ENCODE measurements around the gene MRPL19. TPM values are rescaled to one million over a fixed set of nuclear protein-coding genes. Genes with fewer than 3 reads are reported as not detected.

The MRPL19 gene
- total RNA-seq, 2 experiments from 2014 or later = 70.3 to 71.7 TPM

- DNase-seq = no peak
- CTCF ChIA-PET = interaction anchor here (0.6 to 1.7 kb wide), 2 partner anchors 13 to 783 kb away, joined by 3 to 6 read pairs; no protein-coding TSS in a partner anchor
- Mint-ChIP-seq H3K4me3 (no peak overlapping the region), H3K27me3 (ENCODE audit: low read depth) (peaks cover 14% of the 10 kb centered on the region), H3K9me3 (no peaks in the 10 kb centered on the region), H3K36me3 (ENCODE audit: low read depth) (no peaks in the 10 kb centered on the region), H3K4me1 (ENCODE audit: low read depth) (peaks cover 2% of the 10 kb centered on the region), H3K27ac (no peak overlapping the region)
- intact Hi-C loops (cut with micrococcal nuclease) = no loop called here
Observed at GRCh38 chr2:75621228-75621627, 25.4 kb upstream of the MRPL19 start.

DNA sequence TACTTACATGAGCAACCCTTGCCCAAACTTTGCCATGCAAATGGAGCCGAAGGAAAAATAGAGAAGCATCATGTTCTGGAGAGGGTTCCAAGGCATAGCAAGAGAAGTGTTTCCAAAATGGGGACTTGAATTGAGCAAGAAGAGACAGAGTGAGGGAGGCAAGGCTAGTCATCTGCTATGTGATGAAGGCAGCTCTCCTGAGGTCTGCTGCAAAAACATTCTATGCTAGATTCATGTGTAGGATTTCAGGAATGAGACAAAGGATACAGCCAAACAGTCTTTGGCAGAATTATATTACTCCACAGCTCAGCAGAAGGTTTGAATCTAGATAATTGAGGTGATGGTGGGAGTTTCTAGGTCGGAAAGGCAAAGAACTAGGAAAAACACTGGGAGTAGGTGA is 24.1 kb upstream of the MRPL19 start:
- Mint-ChIP-seq H3K9me3 (no peaks in the 10 kb centered on the region), H3K4me1 (ENCODE audit: low read depth) (peaks cover 2% of the 10 kb centered on the region), H3K27me3 (ENCODE audit: low read depth) (peaks cover 20% of the 10 kb centered on the region), H3K27ac (no peak overlapping the region), H3K4me3 (no peak overlapping the region), H3K36me3 (ENCODE audit: low read depth) (no peaks in the 10 kb centered on the region)
- DNase-seq = no peak
- intact Hi-C loops (cut with micrococcal nuclease) = no loop called here
- CTCF ChIA-PET = interaction anchor here (0.6 kb wide), 1 partner anchor 909 kb away, joined by 3 read pairs; no protein-coding TSS in a partner anchor

DNA sequence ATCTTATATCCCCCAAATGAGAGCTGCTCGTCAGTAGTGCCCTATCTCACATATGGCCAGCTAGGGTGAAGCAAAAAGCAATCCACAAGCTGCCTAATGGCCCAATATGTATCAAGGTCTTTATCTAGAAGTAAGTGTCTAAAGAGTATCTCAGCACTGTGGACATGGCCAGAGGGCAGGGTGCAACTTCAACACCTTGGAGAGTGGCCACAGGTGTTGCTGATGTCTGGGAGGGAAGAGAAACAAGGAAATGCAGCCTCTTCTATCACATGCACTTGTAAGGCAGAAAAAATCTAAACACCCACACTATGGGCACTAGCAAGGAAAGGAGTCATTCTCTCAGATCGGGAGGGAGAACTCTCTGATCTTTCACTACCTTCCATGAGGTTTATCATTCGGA is 23.7 kb upstream of the MRPL19 start:
- no peak overlapping the region for H3K27ac Mint-ChIP-seq
- H3K27me3 Mint-ChIP-seq (ENCODE audit: low read depth) = peaks cover 20% of the 10 kb centered on the region
- DNase-seq = no peak
- H3K36me3 Mint-ChIP-seq (ENCODE audit: low read depth) = no peaks in the 10 kb centered on the region
- intact Hi-C loops (cut with micrococcal nuclease) = no loop called here
- H3K4me3 Mint-ChIP-seq = no peak overlapping the region
- peaks cover 2% of the 10 kb centered on the region for H3K4me1 Mint-ChIP-seq (ENCODE audit: low read depth)
- H3K9me3 Mint-ChIP-seq = no peaks in the 10 kb centered on the region
- CTCF ChIA-PET = no interaction called here

DNA sequence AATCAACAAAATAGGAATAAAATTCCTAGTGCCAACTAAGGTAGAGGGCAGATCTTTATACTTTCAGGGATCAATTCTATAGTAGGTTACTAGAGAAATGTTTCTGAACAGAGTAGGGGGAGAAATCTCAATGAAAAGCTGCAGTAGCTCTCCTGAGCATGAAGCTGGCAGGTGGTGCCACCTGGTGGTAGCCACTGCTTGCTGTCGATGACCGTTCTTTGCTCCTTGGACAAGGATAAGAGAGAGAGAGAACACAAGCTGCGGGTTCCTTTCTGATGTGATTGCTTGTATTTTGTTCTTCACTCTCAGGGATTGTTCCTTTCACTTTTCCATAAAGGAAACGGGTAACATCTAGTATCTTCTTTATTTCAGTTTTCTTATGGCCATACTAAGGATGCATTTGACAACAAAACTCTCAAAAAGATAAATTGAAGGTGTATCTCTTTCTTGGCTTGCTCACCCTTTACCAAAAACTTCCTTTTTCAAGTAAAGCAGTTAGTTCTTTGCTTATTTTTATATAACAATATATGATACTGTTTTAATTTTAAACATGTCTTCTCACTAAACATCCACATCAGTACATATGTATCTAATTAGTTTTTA is 18.6 kb upstream of the MRPL19 start:
- no peaks in the 10 kb centered on the region for H3K9me3 Mint-ChIP-seq
- H3K27me3 Mint-ChIP-seq (ENCODE audit: low read depth) = peaks cover 18% of the 10 kb centered on the region
- no peak overlapping the region for H3K27ac Mint-ChIP-seq
- CTCF ChIA-PET = interaction anchor here (0.6 to 1.3 kb wide), 12 partner anchors 8 to 243 kb away, joined by 3 to 7 read pairs (median 4); no protein-coding TSS in a partner anchor
- peak; percentile 79 for DNase-seq
- H3K4me3 Mint-ChIP-seq = no peak overlapping the region
- H3K36me3 Mint-ChIP-seq (ENCODE audit: low read depth) = no peaks in the 10 kb centered on the region
- no peaks in the 10 kb centered on the region for H3K4me1 Mint-ChIP-seq (ENCODE audit: low read depth)
- intact Hi-C loops (cut with micrococcal nuclease) = loop anchor here (1.0 to 5.0 kb wide), 4 partner anchors 164 to 711 kb away; no protein-coding TSS in a partner anchor

- CTCF ChIA-PET = no interaction called here
- intact Hi-C loops (cut with micrococcal nuclease) = no loop called here
Observed at GRCh38 chr2:75632091-75632701, 14.4 kb upstream of the MRPL19 start.

DNA sequence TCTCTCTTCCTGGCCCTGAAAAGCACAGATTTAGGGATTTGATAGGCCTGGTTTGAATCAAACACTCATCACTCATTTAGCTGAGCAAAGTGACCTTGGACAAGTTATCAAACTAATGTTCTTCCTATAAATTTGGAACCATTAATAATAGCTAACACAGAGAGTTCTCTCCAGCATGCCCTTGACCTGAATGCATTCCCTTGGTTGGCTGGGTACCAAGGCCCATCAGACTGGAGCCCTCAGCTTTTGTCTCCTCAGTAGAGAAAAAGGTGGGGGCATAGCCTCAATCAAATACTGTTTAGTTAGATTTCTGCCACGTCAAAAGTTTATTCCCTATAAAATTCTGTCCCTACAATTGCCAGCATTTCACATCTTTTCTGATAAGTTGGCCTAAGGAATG is 13.8 kb upstream of the MRPL19 start:
- H3K9me3 Mint-ChIP-seq = no peaks in the 10 kb centered on the region
- H3K27me3 Mint-ChIP-seq (ENCODE audit: low read depth) = peaks cover 18% of the 10 kb centered on the region
- H3K4me3 Mint-ChIP-seq = no peak overlapping the region
- intact Hi-C loops (cut with micrococcal nuclease) = no loop called here
- no peak for DNase-seq
- no peak overlapping the region for H3K27ac Mint-ChIP-seq
- no peaks in the 10 kb centered on the region for H3K36me3 Mint-ChIP-seq (ENCODE audit: low read depth)
- CTCF ChIA-PET = interaction anchor here (1.2 kb wide), 1 partner anchor 944 kb away, joined by 3 read pairs; no protein-coding TSS in a partner anchor
- no peaks in the 10 kb centered on the region for H3K4me1 Mint-ChIP-seq (ENCODE audit: low read depth)

More at GRCh38 chr2:75632091-75632701, 14.4 kb upstream of the MRPL19 start:
- Mint-ChIP-seq H3K36me3 (ENCODE audit: low read depth) (no peaks in the 10 kb centered on the region), H3K4me1 (ENCODE audit: low read depth) (no peaks in the 10 kb centered on the region), H3K27ac (no peak overlapping the region), H3K27me3 (ENCODE audit: low read depth) (peaks cover 13% of the 10 kb centered on the region), H3K4me3 (no peak overlapping the region), H3K9me3 (no peaks in the 10 kb centered on the region)
- DNase-seq = no peak

GRCh38 chr2:75633620-75634019 is 13.0 kb upstream of the MRPL19 start:
- no peaks in the 10 kb centered on the region for H3K36me3 Mint-ChIP-seq (ENCODE audit: low read depth)
- no peak overlapping the region for H3K4me3 Mint-ChIP-seq
- DNase-seq = no peak
- no peak overlapping the region for H3K27ac Mint-ChIP-seq
- intact Hi-C loops (cut with micrococcal nuclease) = no loop called here
- H3K4me1 Mint-ChIP-seq (ENCODE audit: low read depth) = no peaks in the 10 kb centered on the region
- no peaks in the 10 kb centered on the region for H3K9me3 Mint-ChIP-seq
- H3K27me3 Mint-ChIP-seq (ENCODE audit: low read depth) = peaks cover 19% of the 10 kb centered on the region
- CTCF ChIA-PET = interaction anchor here (1.2 kb wide), 1 partner anchor 945 kb away, joined by 3 read pairs; no protein-coding TSS in a partner anchor

DNA sequence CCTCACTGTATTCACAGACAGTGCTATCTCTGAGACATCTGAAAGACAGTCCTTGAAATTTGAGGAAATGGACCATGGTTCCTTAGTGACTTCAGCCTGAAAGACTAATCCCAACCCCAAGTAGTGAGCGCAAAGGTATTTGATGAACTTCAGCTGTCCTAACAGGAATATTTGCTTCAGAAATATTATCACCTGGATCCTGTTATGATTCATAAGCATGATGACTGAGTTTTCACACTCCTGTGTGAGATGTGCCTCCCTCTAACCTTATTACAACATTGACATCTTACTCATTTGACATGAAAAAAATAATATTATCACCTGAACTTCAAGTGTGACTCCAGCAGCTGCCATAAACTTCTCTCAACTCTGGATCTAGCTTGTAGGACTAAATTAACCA is 11.6 kb upstream of the MRPL19 start:
- CTCF ChIA-PET = interaction anchor here (0.6 to 2.0 kb wide), 3 partner anchors 11 to 45 kb away, joined by 3 to 5 read pairs (median 4); partner anchors contain the start of gene MRPL19
- Mint-ChIP-seq H3K27ac (no peak overlapping the region), H3K4me1 (ENCODE audit: low read depth) (no peaks in the 10 kb centered on the region), H3K36me3 (ENCODE audit: low read depth) (no peaks in the 10 kb centered on the region), H3K4me3 (no peak overlapping the region), H3K9me3 (no peaks in the 10 kb centered on the region), H3K27me3 (ENCODE audit: low read depth) (peaks cover 20% of the 10 kb centered on the region)
- intact Hi-C loops (cut with micrococcal nuclease) = no loop called here
- no peak for DNase-seq

GRCh38 chr2:75637568-75637967 is 9.0 kb upstream of the MRPL19 start:
- DNase-seq = no peak
- Mint-ChIP-seq H3K4me1 (ENCODE audit: low read depth) (peaks cover 6% of the 10 kb centered on the region), H3K4me3 (no peak overlapping the region), H3K27me3 (ENCODE audit: low read depth) (peaks cover 18% of the 10 kb centered on the region), H3K9me3 (no peaks in the 10 kb centered on the region), H3K36me3 (ENCODE audit: low read depth) (no peaks in the 10 kb centered on the region), H3K27ac (no peak overlapping the region)
- CTCF ChIA-PET = interaction anchor here (1.2 kb wide), 1 partner anchor 40 kb away, joined by 3 read pairs; no protein-coding TSS in a partner anchor
- intact Hi-C loops (cut with micrococcal nuclease) = no loop called here

- intact Hi-C loops (cut with micrococcal nuclease) = loop anchor here (1.0 to 10.0 kb wide), 2 partner anchors 37 to 144 kb away; no protein-coding TSS in a partner anchor
- Mint-ChIP-seq H3K4me3 (no peak overlapping the region), H3K27ac (no peak overlapping the region), H3K27me3 (ENCODE audit: low read depth) (peaks cover 17% of the 10 kb centered on the region), H3K9me3 (no peaks in the 10 kb centered on the region), H3K36me3 (ENCODE audit: low read depth) (no peaks in the 10 kb centered on the region), H3K4me1 (ENCODE audit: low read depth) (peaks cover 6% of the 10 kb centered on the region)
- CTCF ChIA-PET = interaction anchor here (0.6 to 2.5 kb wide), 15 partner anchors 10 to 680 kb away, joined by 3 to 19 read pairs (median 4); partner anchors contain the start of gene GCFC2
- DNase-seq = peak; percentile 69
Observed at GRCh38 chr2:75640621-75641121, 5.9 kb upstream of the MRPL19 start.

DNA sequence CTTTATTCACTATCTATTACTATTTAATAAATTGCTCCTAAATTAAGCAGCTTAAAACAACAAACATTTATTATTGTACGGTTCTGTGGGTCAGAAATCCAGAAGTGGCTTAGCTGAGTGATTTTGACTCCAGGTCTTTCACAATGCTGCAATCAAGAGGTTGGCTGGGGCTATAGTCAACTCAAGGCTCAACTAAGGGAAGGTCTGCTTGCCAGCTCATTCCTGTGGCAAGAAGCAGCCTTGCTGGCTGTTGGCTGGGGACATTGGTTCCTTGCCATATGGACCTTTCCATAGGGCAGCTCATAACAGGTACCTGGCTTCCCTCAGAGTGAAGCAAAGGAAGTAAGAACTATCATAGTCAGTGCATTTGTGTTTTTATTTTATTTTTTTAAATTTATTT is 5.0 kb upstream of the MRPL19 start:
- no peak for DNase-seq
- no peaks in the 10 kb centered on the region for H3K36me3 Mint-ChIP-seq (ENCODE audit: low read depth)
- H3K27me3 Mint-ChIP-seq (ENCODE audit: low read depth) = peaks cover 12% of the 10 kb centered on the region
- CTCF ChIA-PET = interaction anchor here (0.6 to 2.5 kb wide), 8 partner anchors 14 to 174 kb away, joined by 3 to 19 read pairs (median 4); partner anchors contain the start of gene GCFC2
- no peaks in the 10 kb centered on the region for H3K9me3 Mint-ChIP-seq
- H3K4me3 Mint-ChIP-seq = no peak overlapping the region
- H3K4me1 Mint-ChIP-seq (ENCODE audit: low read depth) = peaks cover 6% of the 10 kb centered on the region
- intact Hi-C loops (cut with micrococcal nuclease) = loop anchor here (10.0 kb wide), 1 partner anchor 143 kb away; no protein-coding TSS in a partner anchor
- no peak overlapping the region for H3K27ac Mint-ChIP-seq

DNA sequence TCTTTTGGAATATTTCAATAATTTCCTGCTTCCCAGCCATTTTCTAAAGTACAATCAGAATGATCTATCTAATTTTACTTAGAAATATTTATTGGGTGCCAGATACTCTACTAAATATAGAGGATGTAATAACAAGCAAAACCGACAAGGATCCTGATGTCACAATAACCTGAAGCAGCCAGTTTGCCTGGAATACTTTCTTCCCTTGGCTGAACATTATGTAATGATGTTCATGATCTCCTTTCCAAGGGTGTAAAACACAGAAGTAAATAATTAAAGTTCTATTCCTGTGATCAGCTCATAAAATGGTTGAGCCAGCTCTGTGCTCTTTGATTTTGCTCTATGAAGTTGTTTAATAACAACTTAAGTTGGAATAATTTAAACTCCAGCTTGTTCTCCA is 2.6 kb upstream of the MRPL19 start:
- DNase-seq = no peak
- peaks cover 3% of the 10 kb centered on the region for H3K27me3 Mint-ChIP-seq (ENCODE audit: low read depth)
- intact Hi-C loops (cut with micrococcal nuclease) = loop anchor here (10.0 kb wide), 1 partner anchor 141 kb away; no protein-coding TSS in a partner anchor
- H3K9me3 Mint-ChIP-seq = no peaks in the 10 kb centered on the region
- H3K27ac Mint-ChIP-seq = no peak overlapping the region
- CTCF ChIA-PET = interaction anchor here (0.5 kb wide), 1 partner anchor 34 kb away, joined by 3 read pairs; no protein-coding TSS in a partner anchor
- no peak overlapping the region for H3K4me3 Mint-ChIP-seq
- H3K4me1 Mint-ChIP-seq (ENCODE audit: low read depth) = peaks cover 21% of the 10 kb centered on the region
- peaks cover 8% of the 10 kb centered on the region for H3K36me3 Mint-ChIP-seq (ENCODE audit: low read depth)
